NCI-H1417 treated with DMSO at 0.1 percent for 48 hours (cell line): ENCODE results near the gene SLC35F3.
"Not testable (repeated sequence)": the region's sequence is repeated elsewhere in the genome, so short reads cannot be mapped to it uniquely, and the experiment has no call there.

Experiments used
- DNase-seq: peaks from one replicate; lab custom pipeline; 2025; lab: John Stamatoyannopoulos, UW

The SLC35F3 gene

DNA sequence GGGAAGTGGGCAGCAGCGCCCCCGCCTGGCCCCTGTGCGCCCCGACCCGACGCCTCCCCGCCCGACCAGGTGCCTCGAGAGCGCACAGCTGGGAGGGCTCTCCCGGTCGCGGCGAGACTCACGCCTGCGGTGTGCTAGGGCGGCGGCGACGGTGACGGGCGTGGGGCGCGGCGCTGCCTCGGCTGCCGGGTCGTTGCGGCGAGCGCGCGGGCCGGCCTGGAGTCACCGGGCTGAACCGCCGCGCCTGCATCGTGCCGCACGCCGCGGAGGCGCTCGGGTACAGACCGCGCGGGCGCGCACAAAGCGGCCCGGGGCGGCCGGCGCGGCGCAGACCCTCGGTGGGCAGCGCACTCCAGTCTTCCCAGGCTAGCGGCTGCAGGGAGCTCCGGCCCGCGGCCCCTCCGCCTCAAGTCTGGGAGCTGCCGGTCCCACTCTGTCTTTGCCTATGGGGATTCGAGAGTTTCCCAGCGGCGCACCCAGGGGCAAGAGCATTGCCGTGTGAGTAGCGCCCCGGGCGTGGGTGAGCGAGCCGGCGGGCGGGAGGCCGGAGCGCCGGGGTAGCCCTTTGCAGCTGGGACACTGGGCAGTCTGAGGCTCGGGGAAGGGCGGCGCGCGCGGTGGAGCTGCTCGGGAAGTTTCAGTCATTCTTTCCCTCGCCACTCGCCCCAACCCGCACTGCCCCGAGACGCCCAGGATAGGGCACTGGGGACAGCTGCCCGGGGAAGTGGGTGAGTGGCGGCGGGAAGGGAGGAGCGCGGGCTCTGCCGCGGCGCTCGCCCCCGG is at the start of gene SLC35F3:
Gene SLC35F3, plus strand, starts transcription at position 44 of the 783 bp plus-strand sequence.
- DNase-seq = no peak

DNA sequence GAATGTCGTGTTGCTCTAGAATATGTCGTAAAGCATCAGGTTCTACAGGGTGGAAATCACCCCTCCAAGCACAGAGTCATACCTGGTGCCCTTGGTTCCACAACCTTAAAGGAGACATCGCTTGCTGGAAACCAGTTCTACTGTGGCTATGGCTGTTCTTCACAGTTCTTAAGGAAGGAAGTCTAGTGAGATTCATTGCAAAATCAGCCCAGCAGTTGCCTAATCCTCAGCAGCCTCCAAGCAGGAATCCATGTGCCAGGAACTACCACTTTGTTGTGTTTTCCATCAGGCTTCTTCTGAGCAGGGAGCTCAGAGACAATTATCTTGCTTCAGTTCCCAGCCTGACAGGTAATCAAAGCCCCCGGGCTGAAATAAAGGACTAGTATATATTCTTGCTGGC is 45.0 kb upstream of the SLC35F3 start:
- no peak for DNase-seq

DNA sequence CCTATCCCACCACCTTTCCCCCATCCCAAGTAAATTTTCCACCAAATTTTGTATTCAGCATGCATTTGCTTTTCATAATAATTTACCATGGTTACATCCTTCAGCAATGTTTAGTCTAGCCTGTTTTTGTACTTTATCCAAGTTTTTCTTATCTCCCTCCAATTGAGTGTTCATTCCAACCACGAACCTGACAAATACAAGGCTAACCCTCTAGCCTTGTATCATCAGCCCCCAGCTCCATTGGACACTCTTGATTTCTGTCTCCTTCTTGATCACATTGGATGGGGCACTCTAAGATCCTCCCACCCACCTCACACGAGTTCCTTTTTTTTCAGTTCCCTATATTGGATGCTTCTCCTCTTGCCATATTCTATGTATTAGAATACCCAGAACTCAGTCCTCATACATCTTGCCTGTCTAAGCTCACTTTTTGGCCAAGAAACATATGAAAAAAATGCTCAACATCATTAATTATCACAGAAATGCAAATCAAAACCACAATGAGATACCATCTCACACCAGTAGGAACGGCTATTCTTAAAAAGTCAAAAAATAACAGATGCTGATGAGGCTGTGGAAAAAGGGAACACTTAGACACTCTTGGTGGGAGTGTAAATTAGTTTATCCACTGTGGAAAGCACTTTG is 40.5 kb upstream of the SLC35F3 start:
- no peak for DNase-seq

- DNase-seq = no peak
Observed at GRCh38 chr1:233864578-233864977, 39.9 kb upstream of the SLC35F3 start.

DNA sequence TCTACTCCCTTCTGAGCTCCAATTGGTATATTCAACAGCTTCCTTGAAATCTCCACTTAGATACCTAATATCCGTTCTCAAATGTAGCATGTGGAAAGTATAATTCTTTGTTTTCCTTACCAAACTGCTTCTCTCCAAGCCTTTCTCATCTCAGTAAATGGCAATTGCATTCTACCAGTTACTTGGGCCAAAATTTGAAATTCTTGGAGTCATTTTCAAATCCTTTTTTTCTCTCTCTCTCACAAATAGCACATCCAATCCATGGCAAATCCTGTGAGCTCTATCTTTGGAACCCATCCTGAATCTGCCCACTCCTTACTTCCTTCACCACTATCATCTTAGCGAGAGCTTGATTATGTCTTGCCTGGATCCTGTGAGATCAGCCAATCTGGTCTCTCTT is 39.3 kb upstream of the SLC35F3 start:
- no peak for DNase-seq

DNA sequence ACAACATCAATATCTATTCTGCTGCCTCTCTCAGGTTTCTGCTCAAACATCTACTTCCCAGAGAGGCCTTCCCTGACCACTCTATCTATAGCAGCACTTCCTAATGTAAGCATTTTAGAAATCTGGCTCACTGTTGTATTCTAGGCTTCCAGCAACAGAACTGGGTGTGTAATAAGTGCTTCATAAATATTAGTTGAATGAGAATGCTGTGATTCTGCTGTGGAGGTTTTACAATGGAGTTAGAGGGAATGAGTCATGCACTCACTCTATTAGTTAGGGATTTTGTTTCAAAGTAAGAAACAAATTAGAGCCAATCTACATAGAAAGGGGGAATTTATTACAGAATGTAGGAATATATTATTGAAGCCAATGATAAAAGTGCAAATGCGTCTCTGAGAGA is 38.6 kb upstream of the SLC35F3 start:
- DNase-seq = no peak

DNA sequence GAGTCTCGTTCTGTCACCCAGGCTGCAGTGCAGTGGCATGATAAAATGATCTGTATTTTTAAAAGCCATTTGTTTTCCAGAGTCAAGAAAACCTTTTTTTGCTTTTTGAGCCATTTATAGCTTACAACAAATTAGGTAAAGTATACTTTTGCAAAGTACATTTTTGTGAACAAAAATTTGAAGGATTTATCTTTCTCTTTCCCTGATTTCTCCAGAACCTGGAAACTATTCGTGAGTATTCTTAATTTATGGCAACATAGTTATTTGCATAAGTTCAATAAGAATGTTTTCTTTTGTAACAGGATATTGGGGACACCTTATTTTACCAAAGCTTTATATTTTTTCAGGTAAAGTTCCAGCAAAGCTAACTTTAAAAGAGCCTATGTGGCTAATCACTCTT is 37.4 kb upstream of the SLC35F3 start:
- no peak for DNase-seq

DNA sequence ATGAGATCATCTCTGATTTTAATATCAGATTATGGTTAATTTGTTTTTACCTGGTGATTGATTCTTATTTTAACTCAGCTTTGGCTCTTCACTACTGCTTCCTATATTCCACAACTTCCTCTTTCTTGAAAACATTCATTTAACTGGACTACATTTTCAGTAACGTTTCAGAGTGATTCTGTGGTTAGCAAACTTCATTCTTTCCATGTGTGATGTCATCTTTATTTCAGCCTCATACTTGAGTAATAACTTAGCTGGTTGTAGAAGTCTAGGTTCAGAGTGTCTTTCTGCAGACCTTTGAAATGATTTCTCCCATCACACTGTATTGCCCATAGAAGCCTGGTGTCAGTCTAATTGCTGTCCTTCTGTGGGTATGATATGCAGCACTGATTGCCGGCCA is 36.0 kb upstream of the SLC35F3 start:
- no peak for DNase-seq

GRCh38 chr1:233869680-233870079 is 34.8 kb upstream of the SLC35F3 start:
- no peak for DNase-seq

DNA sequence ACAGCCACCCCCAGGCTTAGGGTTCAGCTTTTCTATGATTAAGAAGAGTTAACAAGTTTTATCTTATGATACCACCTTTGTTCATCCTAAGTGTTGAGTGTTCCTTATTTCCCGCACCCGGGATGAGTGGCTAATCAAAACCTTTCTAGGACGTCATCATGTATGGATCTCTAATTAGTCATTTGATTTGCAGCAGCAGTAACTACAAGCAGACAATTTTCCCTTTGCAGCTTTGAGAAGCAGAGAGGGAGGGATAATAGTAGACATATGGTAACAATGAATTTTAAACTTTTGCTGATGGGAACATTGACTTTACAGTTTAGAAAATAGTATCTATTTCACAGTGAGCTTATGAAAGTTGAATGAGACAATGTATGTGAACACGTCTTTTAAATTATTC is 30.8 kb upstream of the SLC35F3 start:
- DNase-seq = no peak

DNA sequence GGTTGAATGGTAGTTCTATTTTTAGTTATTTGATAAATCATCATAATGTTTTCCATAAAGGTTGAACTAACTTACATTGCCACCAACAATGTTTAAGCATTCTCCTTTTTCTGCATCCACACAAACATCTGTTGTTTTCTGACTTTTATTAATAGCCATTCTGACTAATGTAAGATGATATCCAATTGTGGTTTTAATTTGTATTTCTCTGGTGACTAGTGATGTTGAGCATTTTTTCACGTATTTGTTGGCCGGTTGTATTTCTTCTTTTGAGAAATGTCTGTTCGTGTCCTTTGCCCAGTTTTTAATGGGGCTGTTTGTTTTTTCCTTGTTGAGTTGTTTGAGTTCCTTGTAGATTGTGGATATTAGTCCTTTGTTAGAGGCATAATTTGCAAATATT is 24.6 kb upstream of the SLC35F3 start:
- no peak for DNase-seq

- DNase-seq = no peak
Observed at GRCh38 chr1:233883671-233884070, 20.8 kb upstream of the SLC35F3 start.

GRCh38 chr1:233884461-233885151 is 19.9 kb upstream of the SLC35F3 start:
- DNase-seq = no peak

DNA sequence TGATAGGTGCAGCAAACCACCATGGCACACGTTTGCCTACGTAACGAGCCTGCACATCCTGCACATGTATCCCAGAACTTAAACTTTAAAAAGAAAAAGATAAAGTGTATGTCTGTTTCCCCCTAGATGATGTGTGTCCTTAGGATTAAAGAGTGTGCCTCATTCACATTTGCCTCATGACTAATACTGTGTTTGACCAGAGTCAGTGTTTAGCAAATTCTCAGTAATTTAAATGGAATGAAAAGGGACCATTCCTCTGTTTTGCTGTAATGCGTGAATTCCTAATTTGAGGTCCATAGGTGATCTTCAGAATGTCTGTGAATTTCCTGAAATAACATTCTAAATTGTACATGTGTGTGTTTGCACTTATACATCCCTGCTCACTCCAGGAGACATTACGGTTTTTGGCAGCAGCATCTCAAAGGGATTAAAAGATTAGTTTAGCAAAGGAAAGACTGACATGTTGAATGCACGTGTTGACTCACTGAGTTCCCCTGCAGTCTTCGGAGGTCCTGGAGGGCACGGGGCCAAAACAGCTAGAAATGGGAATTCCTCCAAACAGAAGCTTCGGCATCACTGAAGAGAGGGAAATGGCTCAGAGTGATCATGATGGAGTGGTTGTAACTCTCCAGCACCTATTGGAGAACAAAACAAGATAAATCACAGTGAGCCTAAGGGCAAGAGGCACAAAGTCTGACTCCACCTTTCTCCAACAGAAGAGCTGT is 19.1 kb upstream of the SLC35F3 start:
- DNase-seq = no peak

DNA sequence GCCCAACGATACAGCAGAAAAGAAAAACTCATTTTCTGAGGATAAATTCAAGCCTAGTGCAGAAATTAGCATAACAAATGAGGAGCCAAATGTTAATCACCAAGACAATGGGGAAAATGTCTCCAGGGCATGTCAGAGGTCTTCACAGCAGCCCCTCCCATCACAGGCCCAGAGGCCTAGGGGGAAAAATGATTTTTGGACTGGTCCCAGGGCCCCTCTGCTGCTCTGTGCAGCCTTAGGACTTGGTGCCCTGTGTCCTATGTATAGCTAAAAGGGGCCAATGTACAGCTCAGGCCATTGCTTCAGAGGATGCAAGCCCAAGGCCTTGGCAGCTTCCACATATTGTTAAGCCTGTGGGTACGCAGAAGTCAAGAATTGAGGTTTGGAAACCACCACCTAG is 13.3 kb upstream of the SLC35F3 start:
- not testable (repeated sequence) for DNase-seq

DNA sequence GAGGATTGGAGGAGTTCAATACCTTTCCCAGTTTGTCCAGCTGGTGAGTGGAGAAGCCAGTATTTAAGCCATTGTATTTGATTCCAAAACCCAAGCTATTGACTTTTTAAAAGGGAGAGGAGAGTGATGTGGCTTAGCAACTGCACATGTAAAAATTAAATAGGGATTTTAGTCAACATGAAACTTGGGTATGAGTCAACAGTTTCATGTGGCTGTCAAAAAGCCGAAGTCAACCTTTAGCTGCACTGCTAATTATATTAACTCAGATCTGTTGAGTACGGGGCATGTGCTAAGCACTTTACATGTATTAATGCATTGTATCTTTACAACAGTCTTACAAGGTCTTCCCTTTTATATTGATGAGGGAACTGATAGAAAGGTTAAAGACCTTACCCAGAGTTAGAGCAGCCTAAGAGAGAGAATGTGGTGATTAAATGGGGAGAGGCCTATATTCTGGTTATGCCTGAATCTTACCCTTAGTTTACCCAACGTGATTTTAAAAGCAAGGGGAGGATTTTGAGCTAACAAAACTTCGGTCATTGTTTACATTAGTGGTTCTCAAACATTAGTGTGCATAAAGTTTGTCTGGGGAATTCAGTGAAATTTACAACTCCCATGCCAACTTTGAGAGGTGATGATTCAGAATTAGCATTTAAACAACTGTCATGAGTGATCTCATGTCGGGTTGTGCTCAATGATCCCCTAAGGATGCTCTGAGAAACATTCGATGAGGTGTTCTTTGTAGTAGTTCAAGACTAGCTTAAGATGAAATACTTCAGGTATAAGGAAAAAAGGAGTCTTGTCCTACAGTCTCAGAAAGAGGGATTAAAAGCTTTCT is 6.9 kb upstream of the SLC35F3 start:
- peak; percentile 10 for DNase-seq

GRCh38 chr1:233901495-233901894 is 3.0 kb upstream of the SLC35F3 start:
- no peak for DNase-seq

GRCh38 chr1:233905416-233906051 is 1.1 kb downstream of the SLC35F3 start:
- DNase-seq = no peak

- DNase-seq = no peak
Observed at GRCh38 chr1:233907151-233907550, 2.7 kb downstream of the SLC35F3 start.

- DNase-seq = no peak
Observed at GRCh38 chr1:233908092-233908491, 3.6 kb downstream of the SLC35F3 start.

DNA sequence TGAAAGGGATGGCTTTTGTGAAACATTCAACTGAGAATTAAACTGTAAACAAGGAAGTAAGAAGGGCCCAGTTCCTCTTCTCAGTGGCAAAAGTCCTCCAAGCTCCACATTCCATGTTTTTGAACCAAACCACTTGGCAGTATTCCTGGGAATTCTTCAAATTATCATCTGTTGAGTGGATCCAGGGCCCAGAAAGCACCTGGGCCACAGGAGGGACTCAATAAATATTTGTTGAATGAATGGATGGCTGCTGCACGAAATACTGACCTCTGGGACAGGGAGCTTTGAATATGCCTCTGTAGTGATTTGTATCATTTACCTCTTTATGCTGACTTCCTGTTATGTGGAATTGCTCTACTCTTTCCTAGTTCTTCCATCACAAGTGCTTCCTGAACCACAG is 4.7 kb downstream of the SLC35F3 start:
- DNase-seq = no peak
